ENCODE data around the gene SKP2. TPM values are rescaled to one million over a fixed set of nuclear protein-coding genes. Genes with fewer than 3 reads are reported as not detected.
A peak's percentile ranks its signal among the peaks of the same experiment; 100 is the strongest.

SKP2 gene
- total RNA-seq, 2 donors from 2014 or later: 20.2 to 54.6 TPM

DNA sequence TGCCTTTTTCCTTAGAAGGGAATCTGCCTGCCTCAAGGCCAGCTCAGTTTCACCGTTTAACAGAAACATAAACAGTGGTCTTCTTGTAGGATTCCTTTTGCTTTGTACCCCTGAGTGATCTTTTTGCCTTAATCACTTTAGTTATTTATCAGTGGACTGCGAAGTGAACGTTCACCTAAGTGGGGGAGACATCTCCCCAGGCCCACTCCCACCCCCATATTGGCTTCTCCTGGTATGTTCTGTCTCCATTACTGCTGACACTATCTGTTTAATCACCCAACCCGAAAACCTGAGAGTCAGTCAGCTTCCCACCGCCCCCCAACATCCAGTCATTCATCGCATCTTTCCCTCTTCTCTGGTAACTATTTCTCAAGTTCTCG lies 1.4 kb downstream of the SKP2 start:
- no peak overlapping the region for H3K9ac ChIP-seq (ENCODE audit: low read depth in 2 of 2, low read length in 2 of 2)

DNA sequence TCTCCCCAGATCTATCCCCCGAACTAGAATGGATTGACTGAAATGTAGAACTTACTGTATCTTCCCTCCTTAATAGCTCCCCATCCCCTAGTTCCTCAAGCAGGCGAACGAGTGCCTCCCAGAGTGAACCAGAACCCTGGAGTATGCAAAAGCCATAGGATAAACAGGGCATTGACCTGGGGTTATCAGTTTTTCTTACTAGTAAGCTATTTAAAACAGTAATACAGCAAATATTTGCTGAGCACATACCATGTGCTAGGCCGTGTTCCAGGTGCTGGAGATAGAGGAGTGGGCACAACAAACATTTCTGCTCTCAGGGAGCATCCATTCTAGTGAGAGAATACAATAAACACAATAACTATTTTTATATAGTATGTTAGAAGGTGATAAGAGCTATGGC lies 1.8 kb downstream of the SKP2 start:
- Histone ChIP-seq H3K9ac (ENCODE audit: low read depth in 2 of 2, low read length in 2 of 2) (no peak overlapping the region), H3K4me3 (no peak overlapping the region), H3K4me1 (peaks cover 5% of the 10 kb centered on the region), H3K27ac (no peak overlapping the region), H3K36me3 (no peaks in the 10 kb centered on the region), H3K27me3 (no peaks in the 10 kb centered on the region), H3K9me3 (no peaks in the 10 kb centered on the region)
- no peak for DNase-seq
- intact Hi-C loops (cut with DNase I): loop anchor here (5.0 kb wide), 1 partner anchor 89 kb away; the partner anchor contains the start of gene NADK2
- no peak for TF ChIP-seq CTCF (IDR thresholded peaks at IDR 0.05)

More for the DNA sequence above, 1.4 kb downstream of the SKP2 start:
- Histone ChIP-seq H3K27me3 (no peaks in the 10 kb centered on the region), H3K9me3 (no peaks in the 10 kb centered on the region), H3K36me3 (no peaks in the 10 kb centered on the region), H3K4me3 (peak overlapping the region; percentile 98), H3K27ac (no peak overlapping the region), H3K4me1 (peaks cover 5% of the 10 kb centered on the region)
- intact Hi-C loops (cut with DNase I): loop anchor here (5.0 kb wide), 1 partner anchor 89 kb away; the partner anchor contains the start of gene NADK2
- no peak for TF ChIP-seq CTCF (IDR thresholded peaks at IDR 0.05)
- DNase-seq: no peak

- intact Hi-C loops (cut with DNase I): no loop called here
- no peaks in the 10 kb centered on the region for H3K27me3 ChIP-seq
- TF ChIP-seq CTCF (IDR thresholded peaks at IDR 0.05): no peak
- no peak overlapping the region for H3K4me3 ChIP-seq
- no peaks in the 10 kb centered on the region for H3K9me3 ChIP-seq
- no peak overlapping the region for H3K9ac ChIP-seq (ENCODE audit: low read depth in 2 of 2, low read length in 2 of 2)
- no peak for DNase-seq
- H3K27ac ChIP-seq: no peak overlapping the region
- H3K4me1 ChIP-seq: peaks cover 5% of the 10 kb centered on the region
- H3K36me3 ChIP-seq: no peaks in the 10 kb centered on the region
These were observed 3.4 kb downstream of the SKP2 start for GRCh38 chr5:36155291-36155690.

DNA sequence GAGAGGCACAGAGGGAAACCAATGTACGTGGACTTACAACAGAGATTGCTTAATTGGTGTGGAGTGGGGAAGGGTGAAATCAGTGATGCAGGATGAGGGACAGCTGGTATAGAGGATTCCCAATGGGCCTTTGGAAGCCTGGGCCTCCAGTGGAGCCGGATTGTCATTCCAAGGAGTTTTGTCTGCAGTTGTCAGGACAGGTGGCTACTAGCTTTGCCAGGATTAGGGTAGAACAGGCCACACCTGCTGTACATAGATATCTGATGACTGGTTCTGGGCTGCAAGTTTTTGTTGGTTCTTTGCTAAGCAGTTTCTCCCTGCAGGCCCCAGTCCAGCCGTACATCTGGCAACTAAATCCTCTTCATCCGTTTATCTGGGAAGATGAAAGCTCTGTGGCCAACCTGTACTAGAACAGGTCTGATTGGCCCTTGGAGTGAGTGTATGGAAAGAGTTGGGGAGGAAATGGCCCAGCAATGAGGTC lies 4.2 kb downstream of the SKP2 start:
- Histone ChIP-seq H3K4me3 (no peak overlapping the region), H3K27ac (no peak overlapping the region), H3K36me3 (no peaks in the 10 kb centered on the region), H3K9me3 (no peaks in the 10 kb centered on the region), H3K4me1 (no peaks in the 10 kb centered on the region), H3K9ac (ENCODE audit: low read depth in 2 of 2, low read length in 2 of 2) (no peak overlapping the region), H3K27me3 (no peaks in the 10 kb centered on the region)
- intact Hi-C loops (cut with DNase I): no loop called here
- no peak for DNase-seq
- no peak for TF ChIP-seq CTCF (IDR thresholded peaks at IDR 0.05)

- H3K4me3 ChIP-seq: no peak overlapping the region
- DNase-seq: no peak
- no peak overlapping the region for H3K27ac ChIP-seq
- H3K36me3 ChIP-seq: no peaks in the 10 kb centered on the region
- H3K4me1 ChIP-seq: no peaks in the 10 kb centered on the region
- H3K9ac ChIP-seq (ENCODE audit: low read depth in 2 of 2, low read length in 2 of 2): no peak overlapping the region
- intact Hi-C loops (cut with DNase I): no loop called here
- no peaks in the 10 kb centered on the region for H3K27me3 ChIP-seq
- no peak for TF ChIP-seq CTCF (IDR thresholded peaks at IDR 0.05)
- H3K9me3 ChIP-seq: no peaks in the 10 kb centered on the region
These were observed 4.7 kb downstream of the SKP2 start for GRCh38 chr5:36156619-36157018.
